Ovary (tissue), 9 donors: ENCODE data around the gene ZNHIT1. TPM values are rescaled to one million over a fixed set of nuclear protein-coding genes. Genes with fewer than 3 reads are reported as not detected.

Experiments used
- DNase-seq, 5 donors: peaks; one replicate each; pipeline ENCODE4 v3.0.0-alpha.2; 2019 to 2020
- H3K27ac ChIP-seq, 2 donors: fragments of 200-600 bp; one replicate each; pipeline versions ENCODE4 v1.5.1 to v1.8.0; 2019 to 2022
- H3K27me3 ChIP-seq: fragments of 200-600 bp; one replicate; pipeline ENCODE4 v1.8.0; 2022
- H3K36me3 ChIP-seq: fragments of 200-600 bp; sonication (generic); one replicate; pipeline ENCODE4 v1.5.1; 2019
- H3K4me1 ChIP-seq: one replicate; pipeline ENCODE4 v1.8.1; 2013; ENCODE audit warnings: mild to moderate bottlenecking, moderate library complexity; ENCODE audit not compliant: insufficient read depth
- H3K4me3 ChIP-seq: fragments of 200-600 bp; sonication (generic); one replicate; pipeline ENCODE4 v1.5.1; 2017
- H3K9me3 ChIP-seq, 2 donors: fragments of 200-600 bp in 1 of 2; sonication (generic) in 1 of 2; one replicate each; pipeline versions ENCODE4 v1.5.1 to v1.8.1; 2013 to 2019; ENCODE audit warnings: mild to moderate bottlenecking in 1 of 2, moderate library complexity in 1 of 2
- CTCF ChIP-seq, 3 donors: fragments of 450-650 bp in 2 of 3; fragments of 200-600 bp in 1 of 3; IDR thresholded peaks; one replicate each; pipeline versions ENCODE4 v1.5.1 to v1.8.0; 2016 to 2022; ENCODE audit warnings: antibody characterized with exemption in 3 of 3, mild to moderate bottlenecking in 1 of 3
- EP300 ChIP-seq: sonication (generic); formaldehyde crosslinking; IDR thresholded peaks from one replicate; pipeline ENCODE4 v1.6.1; 2017; ENCODE audit warnings: antibody characterized with exemption
- POLR2A ChIP-seq: fragments of 450-650 bp; IDR thresholded peaks from one replicate; pipeline ENCODE4 v1.6.1; 2017; ENCODE audit warnings: antibody characterized with exemption, mild to moderate bottlenecking, moderate library complexity
- WGBS, 3 donors: extraction: QIAGEN DNeasy Blood & Tissue Kit in 1 of 3; methylation state at CpG; one replicate each; pipeline versions ENCODE4 v1.1.5 to v1.1.7; 2013 to 2017; 5-methylcytosine and 5-hydroxymethylcytosine counted together
- intact Hi-C, 4 donors: fragments of 100-400 bp; cut with DNase I; formaldehyde crosslinking; loops; one replicate each; pipeline versions ENCODE4 v1.11.0 to v1.15.1; 2022 to 2023
- polyA plus RNA-seq, 2 donors: library from polyadenylated mRNA; stranded (reverse); fragments of 200-250 nt in 1 of 2; fragments of 350-450 nt in 1 of 2; fragmentation: Illumina TruSeq in 1 of 2; extraction: RNeasy Lipid Tissue Mini Kit (QIAGEN cat#74804) in 1 of 2; gene quantifications; one replicate each; pipeline ENCODE4 v1.2.3, GENCODE V29; 2013 to 2014
- small RNA-seq: library from RNA; depleted of rRNA; stranded (forward); fragments of <200 nt; gene quantifications from one replicate; pipeline ENCODE3, GENCODE V24; 2016
- total RNA-seq, 7 donors: library from RNA; depleted of rRNA in 2 of 7; stranded (reverse); fragments of >200 nt in 2 of 7; fragmentation: NEBNext Ultra II Directional in 3 of 7; extraction: Animal tissue kit (Norgen Biotek cat#: 25700) in 3 of 7; gene quantifications; one replicate each; pipeline versions ENCODE4 v1.1.0 to v1.2.4, GENCODE V29; 2016 to 2023
- donor health status: DM: no; HTN: no; CAD: no; lungs with moderate emphysema.
- donor health status: DM: no; HTN: no; CAD: no.
- donor health status: Bipolar disorder and iron deficiency.
- donor health status: DM: yes; HTN: yes; CAD: no.
- donor health status: DM: no; HTN: no; CAD: no.
- donor health status: DM: yes; HTN: yes; CAD: no.

Gene ZNHIT1
- total and polyA plus RNA-seq, 9 donors: 27.6 to 84.4 (median 43.5) TPM

DNA sequence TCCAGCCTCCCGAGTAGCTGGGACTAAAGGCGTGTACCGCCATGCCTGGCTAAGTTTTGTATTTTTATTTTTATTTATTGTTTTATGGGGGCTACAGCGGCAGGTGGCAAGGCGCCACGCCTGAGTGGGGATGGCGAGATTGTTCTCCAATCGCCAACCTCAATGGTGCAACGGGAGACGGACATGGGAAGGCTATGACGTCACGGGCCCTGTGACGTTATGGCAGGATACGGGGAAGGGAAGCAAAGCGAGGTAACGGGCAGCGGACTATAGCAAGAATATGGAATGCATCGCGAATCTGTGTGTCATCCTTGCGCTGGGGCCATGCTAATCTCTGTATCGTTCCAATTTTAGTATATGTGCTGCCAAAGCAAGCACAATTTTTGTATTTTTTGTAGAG lies 51.7 kb downstream of the ZNHIT1 start:
- no peak overlapping the region for H3K4me3 ChIP-seq
- no peaks in the 10 kb centered on the region for H3K36me3 ChIP-seq
- no peak overlapping the region for H3K27ac ChIP-seq
- WGBS, 3 donors: 87 to 91% (median 88%) methylated on average over 21 of the region's 21 CpGs
- DNase-seq: no peak
- intact Hi-C loops: loop anchor here in 1 of 4 donors (10.0 kb wide), 1 partner anchor 105 kb away; the partner anchor contains the start of gene VGF
- H3K9me3 ChIP-seq: no peaks in the 10 kb centered on the region
- TF ChIP-seq EP300 (no peak), CTCF (IDR thresholded peaks at IDR 0.05) (no peak), POLR2A (no peak)
- no peaks in the 10 kb centered on the region for H3K27me3 ChIP-seq
- H3K4me1 ChIP-seq: no peaks in the 10 kb centered on the region

DNA sequence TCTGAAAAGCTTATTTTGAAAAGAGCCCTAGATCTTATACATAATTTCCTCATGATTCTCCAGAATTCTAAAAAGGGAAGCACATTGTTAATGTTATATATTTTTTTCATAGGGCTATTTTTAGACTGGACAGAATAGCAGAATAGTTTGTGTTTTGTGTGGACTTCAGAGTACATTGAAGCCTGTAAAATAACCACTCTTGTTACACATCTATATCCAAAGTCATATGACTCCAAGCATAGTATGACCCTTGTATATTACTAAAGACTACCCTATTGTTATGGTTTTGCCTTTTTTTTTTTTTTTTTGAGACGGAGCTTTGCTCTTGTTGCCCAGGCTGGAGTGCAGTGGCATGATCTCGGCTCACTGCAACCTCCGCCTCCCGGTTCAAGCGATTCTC lies 53.1 kb downstream of the ZNHIT1 start:
- H3K36me3 ChIP-seq: no peaks in the 10 kb centered on the region
- intact Hi-C loops: no loop called here
- H3K4me1 ChIP-seq: no peaks in the 10 kb centered on the region
- H3K27ac ChIP-seq: no peak overlapping the region
- H3K27me3 ChIP-seq: no peaks in the 10 kb centered on the region
- TF ChIP-seq EP300: no peak
- no peak for TF ChIP-seq CTCF (IDR thresholded peaks at IDR 0.05)
- no peak for TF ChIP-seq POLR2A
- DNase-seq: no peak
- no peaks in the 10 kb centered on the region for H3K9me3 ChIP-seq
- no peak overlapping the region for H3K4me3 ChIP-seq
- whole genome bisulfite sequencing, 3 donors: 68 to 75% (median 71%) methylated on average over 5 of the region's 5 CpGs

DNA sequence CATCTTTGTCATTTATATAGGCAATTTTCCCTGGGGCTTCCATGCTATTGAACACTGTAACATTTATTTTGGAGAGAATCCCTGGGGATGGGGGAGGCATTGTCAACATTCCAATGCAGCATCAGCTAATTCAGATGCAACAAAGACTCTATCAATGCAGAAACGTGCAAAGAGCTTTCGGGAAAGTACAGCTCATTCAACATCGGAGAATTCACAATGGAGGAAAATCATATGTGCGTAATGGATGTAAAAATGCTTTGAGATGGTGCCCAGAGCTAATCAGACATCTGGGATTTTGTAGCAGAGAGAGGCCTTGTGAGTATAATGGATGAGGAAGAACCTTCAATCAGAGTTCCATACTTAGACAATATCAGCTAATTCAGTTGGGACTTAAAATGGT lies 55.2 kb downstream of the ZNHIT1 start:
- Histone ChIP-seq H3K9me3 (no peaks in the 10 kb centered on the region), H3K27me3 (no peaks in the 10 kb centered on the region), H3K36me3 (no peaks in the 10 kb centered on the region), H3K4me3 (no peak overlapping the region), H3K4me1 (no peaks in the 10 kb centered on the region), H3K27ac (no peak overlapping the region)
- intact Hi-C loops: no loop called here
- WGBS, 3 donors: 42 to 51% (median 45%) methylated on average over 4 of the region's 4 CpGs
- TF ChIP-seq CTCF (IDR thresholded peaks at IDR 0.05) (no peak), POLR2A (no peak), EP300 (no peak)
- no peak for DNase-seq

Small RNA genes within 50 kb of the gene (small RNA-seq; reads per million reads assigned to genes)
- gene RNU6-1104P: not detected

Other genes starting within 250 kb of the ZNHIT1 start
- 1 to 10 TPM in 1 of 7 donors, under 1 TPM in 4, not detected in 2; 0.24 to 2.2 (median 0.62) TPM for gene MUC12, start 248.6 kb upstream of the ZNHIT1 start, total RNA-seq
- 1 to 10 TPM in 1 of 2 donors, under 1 TPM in 1; 0.22 to 1.9 TPM for gene MUC12, start 248.6 kb upstream of the ZNHIT1 start, polyA plus RNA-seq
- 1 to 10 TPM in 1 of 7 donors, not detected in 6; 3.3 TPM for gene MUC17, start 198.1 kb upstream of the ZNHIT1 start, total RNA-seq
- not detected for gene MUC17, start 198.1 kb upstream of the ZNHIT1 start, polyA plus RNA-seq
- 10 to 100 TPM; 18.2 to 77.4 (median 48.5) TPM for gene TRIM56, start 132.7 kb upstream of the ZNHIT1 start, total RNA-seq
- gene TRIM56, start 132.7 kb upstream of the ZNHIT1 start, polyA plus RNA-seq: 10 to 100 TPM; 19.4 to 27.5 TPM
- 10 to 100 TPM in 6 of 7 donors, 1 to 10 TPM in 1; 4.0 to 81.6 (median 20.9) TPM for gene SERPINE1, start 91.1 kb upstream of the ZNHIT1 start, total RNA-seq
- 10 to 100 TPM; 13.1 to 19.9 TPM for gene SERPINE1, start 91.1 kb upstream of the ZNHIT1 start, polyA plus RNA-seq
- gene AP1S1, start 63.7 kb upstream of the ZNHIT1 start, total RNA-seq: 10 to 100 TPM; 17.4 to 32.0 (median 25.5) TPM
- gene AP1S1, start 63.7 kb upstream of the ZNHIT1 start, polyA plus RNA-seq: 10 to 100 TPM; 35.2 to 54.9 TPM
- under 1 TPM in 1 of 7 donors, not detected in 6; 0.20 TPM for gene VGF, start 52.6 kb upstream of the ZNHIT1 start, total RNA-seq
- gene VGF, start 52.6 kb upstream of the ZNHIT1 start, polyA plus RNA-seq: under 1 TPM in 1 of 2 donors, not detected in 1; 0.04 TPM
- gene NAT16, start 37.9 kb upstream of the ZNHIT1 start, total RNA-seq: not detected
- not detected for gene NAT16, start 37.9 kb upstream of the ZNHIT1 start, polyA plus RNA-seq
- gene MOGAT3, start 17.1 kb upstream of the ZNHIT1 start, total RNA-seq: under 1 TPM in 1 of 7 donors, not detected in 6; 0.24 TPM
- gene MOGAT3, start 17.1 kb upstream of the ZNHIT1 start, polyA plus RNA-seq: not detected
- gene PLOD3, start 584 bp upstream of the ZNHIT1 start, total RNA-seq: 10 to 100 TPM; 14.2 to 51.9 (median 38.5) TPM
- 10 to 100 TPM; 27.0 to 41.5 TPM for gene PLOD3, start 584 bp upstream of the ZNHIT1 start, polyA plus RNA-seq
- gene CLDN15, start 19.6 kb downstream of the ZNHIT1 start, total RNA-seq: 100 to 1,000 TPM in 1 of 7 donors, 10 to 100 TPM in 4, 1 to 10 TPM in 2; 9.0 to 225 (median 11.7) TPM
- 10 to 100 TPM in 1 of 2 donors, 1 to 10 TPM in 1; 3.6 to 14.6 TPM for gene CLDN15, start 19.6 kb downstream of the ZNHIT1 start, polyA plus RNA-seq
- 100 to 1,000 TPM; 146 to 262 (median 178) TPM for gene FIS1, start 26.9 kb downstream of the ZNHIT1 start, total RNA-seq
- gene FIS1, start 26.9 kb downstream of the ZNHIT1 start, polyA plus RNA-seq: 100 to 1,000 TPM in 1 of 2 donors, 10 to 100 TPM in 1; 83.2 to 234 TPM
- gene IFT22, start 103.6 kb downstream of the ZNHIT1 start, total RNA-seq: 10 to 100 TPM; 21.8 to 50.0 (median 27.8) TPM
- gene IFT22, start 103.6 kb downstream of the ZNHIT1 start, polyA plus RNA-seq: 10 to 100 TPM; 27.4 to 61.3 TPM
- gene COL26A1, start 144.7 kb downstream of the ZNHIT1 start, total RNA-seq: 1 to 10 TPM in 2 of 7 donors, under 1 TPM in 5; 0.28 to 2.3 (median 0.42) TPM
- gene COL26A1, start 144.7 kb downstream of the ZNHIT1 start, polyA plus RNA-seq: under 1 TPM; 0.17 to 0.38 TPM